ENCODE results near the gene PROX2. TPM values are rescaled to one million over a fixed set of nuclear protein-coding genes. Genes with fewer than 3 reads are reported as not detected.

Gene PROX2
- total and polyA plus RNA-seq, 9 of the 15 experiments (the other 6 are each of a cell fraction or from before 2014, with no cell fraction given), result not detected

GRCh38 chr14:74917646-74918081, 41.7 kb upstream of the PROX2 start:
- Histone ChIP-seq H2AFZ (ENCODE audit: low read depth, low read length) (no peak overlapping the region), H3K79me2 (ENCODE audit: control insufficient read depth, insufficient read depth, low read length) (no peaks in the 10 kb centered on the region; the same call in 2 of the 3 replicates), H3K9me3 (replicated peaks; ENCODE audit: control insufficient read depth, insufficient read depth, low read depth, low read length) (no peaks in the 10 kb centered on the region), H3K27ac (ENCODE audit: extremely low read depth, low read depth, low read length) (no peak overlapping the region), H3K9ac (ENCODE audit: insufficient read depth in 1 of 2, low read depth in 2 of 2, low read length in 2 of 2) (no peak overlapping the region), H3K4me1 (replicated peaks in 1 of 2; ENCODE audit: control insufficient read depth in 2 of 2, insufficient read depth in 2 of 2, low read length in 2 of 2) (peaks cover 0 to 18% of the 10 kb centered on the region in 2 experiments; a peak in 3 of 5 replicates), H3K4me2 (ENCODE audit: insufficient read depth, low read length) (no peak overlapping the region), H4K20me1 (replicated peaks; ENCODE audit: control insufficient read depth, insufficient read depth, low read length) (no peaks in the 10 kb centered on the region), H3K27me3 (ENCODE audit: control insufficient read depth in 2 of 2, insufficient read depth in 2 of 2, low read length in 2 of 2) (no peaks in the 10 kb centered on the region), H3K9me1 (ENCODE audit: control insufficient read depth, insufficient read depth, low read length) (no peaks in the 10 kb centered on the region), H3K4me3 (no peak overlapping the region), H3K36me3 (ENCODE audit: control insufficient read depth, insufficient read depth, low read length) (no peaks in the 10 kb centered on the region)
- WGBS (ENCODE audit: insufficient coverage, low coverage, missing lambda C conversion rate), result 72% methylated on average over 6 of the region's 13 CpGs
- BruUV-seq (replicated peaks), result no TSS peak
- ATAC-seq, result no peak
- ChIA-PET CTCF (ENCODE audit: low intra/inter-chr PET ratio) (no interaction called here), POLR2A (interaction anchor here (1.2 kb wide), 1 partner anchor 13 kb away, joined by 5 read pairs; no protein-coding TSS in a partner anchor)
- FAIRE-seq, result no peak
- TF ChIP-seq MBD1 (CRISPR knock-in tag; IDR thresholded peaks at IDR 0.05) (no peak), CBX8 (IDR thresholded peaks at IDR 0.05; ENCODE audit: borderline replicate concordance, extremely low read depth, low read depth, low read length, poor library complexity, severe bottlenecking) (no peak), ZNF124 (CRISPR knock-in tag; IDR thresholded peaks at IDR 0.05) (no peak)
- in situ Hi-C loops (cut with MboI) (loop anchor here (10.0 kb wide), 1 partner anchor 157 kb away; no protein-coding TSS in a partner anchor), intact Hi-C loops (cut with micrococcal nuclease) (loop anchor here (10.0 kb wide), 1 partner anchor 387 kb away; no protein-coding TSS in a partner anchor)
- DNase-seq (ENCODE audit: extremely low read depth in 1 of 4, low spot score in 3 of 4), result no peak
